ENCODE measurements around the gene LMF1.

DNA sequence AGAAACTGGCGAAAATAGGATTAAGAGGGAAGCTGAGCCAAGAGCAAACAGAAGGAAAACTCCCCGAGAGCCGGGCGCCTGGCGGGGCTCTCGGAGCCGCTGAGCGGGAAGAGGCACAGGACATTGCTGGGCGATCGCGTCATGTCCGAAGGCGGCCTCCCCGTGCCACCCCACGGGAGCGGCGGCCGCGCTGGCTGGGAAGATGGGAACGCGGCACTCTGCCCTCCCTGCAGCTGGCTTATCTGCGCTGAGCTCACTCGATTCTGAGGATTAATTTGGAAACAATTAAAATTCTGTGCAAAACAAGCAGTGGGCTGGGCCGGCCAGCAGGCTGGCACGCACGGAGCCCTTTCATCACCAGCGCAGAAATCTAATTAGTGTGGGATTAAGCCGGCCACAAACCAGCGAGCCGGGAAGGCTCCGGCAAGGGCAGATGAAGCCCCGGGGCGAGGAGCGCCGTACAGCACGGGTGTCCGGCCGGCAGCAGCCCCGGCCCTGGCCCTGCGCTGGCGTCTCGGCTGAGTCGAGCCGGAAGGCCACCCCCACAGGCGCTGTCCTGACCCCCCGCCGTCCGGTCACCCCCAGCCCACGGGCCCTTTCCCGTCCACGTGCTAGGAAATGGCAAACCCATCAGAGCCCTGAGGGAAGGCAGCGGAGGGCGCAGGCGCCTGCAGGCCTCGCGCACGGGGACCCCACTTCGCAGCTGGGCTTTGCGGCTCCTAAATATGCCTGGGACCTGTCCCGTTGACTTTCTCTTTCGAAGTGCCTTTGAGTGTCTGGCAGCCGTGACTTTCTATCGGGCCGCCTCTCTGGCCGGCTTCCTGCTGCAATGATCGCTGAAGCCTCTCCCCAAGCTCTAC lies 48.7 kb upstream of the LMF1 start:
- TF ChIP-seq, protein P1, sequence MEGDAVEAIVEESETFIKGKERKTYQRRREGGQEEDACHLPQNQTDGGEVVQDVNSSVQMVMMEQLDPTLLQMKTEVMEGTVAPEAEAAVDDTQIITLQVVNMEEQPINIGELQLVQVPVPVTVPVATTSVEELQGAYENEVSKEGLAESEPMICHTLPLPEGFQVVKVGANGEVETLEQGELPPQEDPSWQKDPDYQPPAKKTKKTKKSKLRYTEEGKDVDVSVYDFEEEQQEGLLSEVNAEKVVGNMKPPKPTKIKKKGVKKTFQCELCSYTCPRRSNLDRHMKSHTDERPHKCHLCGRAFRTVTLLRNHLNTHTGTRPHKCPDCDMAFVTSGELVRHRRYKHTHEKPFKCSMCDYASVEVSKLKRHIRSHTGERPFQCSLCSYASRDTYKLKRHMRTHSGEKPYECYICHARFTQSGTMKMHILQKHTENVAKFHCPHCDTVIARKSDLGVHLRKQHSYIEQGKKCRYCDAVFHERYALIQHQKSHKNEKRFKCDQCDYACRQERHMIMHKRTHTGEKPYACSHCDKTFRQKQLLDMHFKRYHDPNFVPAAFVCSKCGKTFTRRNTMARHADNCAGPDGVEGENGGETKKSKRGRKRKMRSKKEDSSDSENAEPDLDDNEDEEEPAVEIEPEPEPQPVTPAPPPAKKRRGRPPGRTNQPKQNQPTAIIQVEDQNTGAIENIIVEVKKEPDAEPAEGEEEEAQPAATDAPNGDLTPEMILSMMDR (IDR thresholded peaks at IDR 0.05) = no peak
- no peak for TF ChIP-seq POLR2A (IDR thresholded peaks at IDR 0.05)

All from vagina (tissue), 2 donors.